ENCODE results near the gene TMEM186. TPM values are rescaled to one million over a fixed set of nuclear protein-coding genes. Genes with fewer than 3 reads are reported as not detected.

TMEM186 gene
- total and polyA plus RNA-seq, 2 of the 8 experiments (the other 6 are each of a cell fraction or from before 2014, with no cell fraction given): 13.1 TPM

DNA sequence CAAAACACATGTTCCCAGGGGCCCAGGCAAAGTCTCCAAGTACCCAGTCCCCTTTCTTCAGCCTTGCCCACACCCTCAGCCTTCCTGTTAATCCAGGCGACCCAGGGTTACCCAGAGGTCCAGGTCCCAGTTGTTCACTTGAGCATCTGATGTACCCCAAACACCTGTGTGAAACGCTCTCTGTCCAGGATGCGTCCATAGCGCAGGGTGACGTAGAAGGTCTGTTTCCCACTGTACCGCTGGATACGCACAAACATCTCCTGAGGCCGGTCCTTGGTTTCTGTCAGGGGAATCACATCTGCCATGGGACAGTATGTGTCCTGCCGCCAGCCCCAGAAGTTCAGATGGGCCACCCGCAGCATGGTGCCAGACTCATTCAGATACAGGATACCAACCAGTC lies 1.6 kb downstream of the TMEM186 start (continued):
- TF ChIP-seq CBX5 (IDR thresholded peaks at IDR 0.05; ENCODE audit: low read depth, low read length): no peak
- TF ChIP-seq TAF1 (IDR thresholded peaks at IDR 0.05; ENCODE audit: low read depth, low read length): no peak
- TF ChIP-seq GABPA (IDR thresholded peaks at IDR 0.05; ENCODE audit: borderline replicate concordance, insufficient read depth, low read length): no peak
- TF ChIP-seq, protein P1, sequence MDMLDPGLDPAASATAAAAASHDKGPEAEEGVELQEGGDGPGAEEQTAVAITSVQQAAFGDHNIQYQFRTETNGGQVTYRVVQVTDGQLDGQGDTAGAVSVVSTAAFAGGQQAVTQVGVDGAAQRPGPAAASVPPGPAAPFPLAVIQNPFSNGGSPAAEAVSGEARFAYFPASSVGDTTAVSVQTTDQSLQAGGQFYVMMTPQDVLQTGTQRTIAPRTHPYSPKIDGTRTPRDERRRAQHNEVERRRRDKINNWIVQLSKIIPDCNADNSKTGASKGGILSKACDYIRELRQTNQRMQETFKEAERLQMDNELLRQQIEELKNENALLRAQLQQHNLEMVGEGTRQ (IDR thresholded peaks at IDR 0.05; ENCODE audit: low read length): no peak
- TF ChIP-seq, protein P2, sequence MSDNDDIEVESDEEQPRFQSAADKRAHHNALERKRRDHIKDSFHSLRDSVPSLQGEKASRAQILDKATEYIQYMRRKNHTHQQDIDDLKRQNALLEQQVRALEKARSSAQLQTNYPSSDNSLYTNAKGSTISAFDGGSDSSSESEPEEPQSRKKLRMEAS (IDR thresholded peaks at IDR 0.05): no peak
- no peak for TF ChIP-seq SP4 (IDR thresholded peaks at IDR 0.05; ENCODE audit: low read length)
- TF ChIP-seq YY1 (IDR thresholded peaks at IDR 0.05; ENCODE audit: low read depth, low read length): no peak

Data from H1 (cell line).